Hepatocyte (in vitro differentiated cells): Measurements from ENCODE around the gene CD74. TPM values are rescaled to one million over a fixed set of nuclear protein-coding genes. Genes with fewer than 3 reads are reported as not detected.

Source experiments
- DNase-seq: peaks from one replicate; pipeline ENCODE4 v3.0.0-alpha.2; 2016; ENCODE audit warnings: low spot score
- H2AFZ ChIP-seq: fragments of 200-600 bp; sonication (generic); 2 replicates; pipeline ENCODE4 v1.6.0; 2016; ENCODE audit warnings: antibody characterized with exemption, mild to moderate bottlenecking
- H3K27ac ChIP-seq: fragments of 200-600 bp; sonication (generic); 2 replicates; pipeline ENCODE4 v1.5.1; 2016; ENCODE audit warnings: mild to moderate bottlenecking
- H3K27me3 ChIP-seq: fragments of 200-600 bp; sonication (generic); 2 replicates; pipeline ENCODE4 v1.6.1; 2016
- H3K36me3 ChIP-seq: fragments of 200-600 bp; sonication (generic); replicated peaks from 2 replicates; pipeline ENCODE4 v1.5.1; 2016; ENCODE audit warnings: low read depth; ENCODE audit not compliant: insufficient read depth
- H3K4me1 ChIP-seq: fragments of 200-600 bp; sonication (generic); 2 replicates; pipeline ENCODE4 v1.5.1; 2016; ENCODE audit warnings: mild to moderate bottlenecking, moderate library complexity; ENCODE audit not compliant: insufficient read depth
- H3K4me2 ChIP-seq: fragments of 200-600 bp; sonication (generic); 2 replicates; pipeline ENCODE4 v1.6.0; 2016
- H3K4me3 ChIP-seq: fragments of 200-600 bp; sonication (generic); 2 replicates; pipeline ENCODE4 v1.5.1; 2016; ENCODE audit warnings: mild to moderate bottlenecking
- H3K79me2 ChIP-seq: fragments of 200-600 bp; sonication (generic); 2 replicates; pipeline ENCODE4 v1.6.0; 2017; ENCODE audit warnings: mild to moderate bottlenecking
- H3K9me2 ChIP-seq: fragments of 200-600 bp; sonication (generic); replicated peaks from 2 replicates; pipeline ENCODE4 v1.6.0; 2017; ENCODE audit warnings: mild to moderate bottlenecking; ENCODE audit not compliant: insufficient read depth
- H3K9me3 ChIP-seq: fragments of 200-600 bp; sonication (generic); 2 replicates; pipeline ENCODE4 v1.5.1; 2016; ENCODE audit warnings: low read depth, mild to moderate bottlenecking
- H4K20me1 ChIP-seq: fragments of 200-600 bp; sonication (generic); 2 replicates; pipeline ENCODE4 v1.6.0; 2016; ENCODE audit warnings: mild to moderate bottlenecking; ENCODE audit not compliant: insufficient read depth, poor library complexity, severe bottlenecking
- EZH2 ChIP-seq: fragments of 200-600 bp; sonication (generic); IDR thresholded peaks from 2 replicates; pipeline ENCODE4 v1.6.1; 2016; ENCODE audit warnings: antibody characterized with exemption, mild to moderate bottlenecking, borderline replicate concordance
- EZH2phosphoT487 ChIP-seq: fragments of 200-600 bp; sonication (generic); IDR thresholded peaks from one replicate; pipeline ENCODE4 v1.6.1; 2018; ENCODE audit warnings: antibody characterized with exemption, mild to moderate bottlenecking, low read depth, moderate library complexity; ENCODE audit not compliant: unreplicated experiment, severe bottlenecking
- WGBS: methylation state at CpG from one replicate; pipeline ENCODE4 v1.1.6; 2016; ENCODE audit warnings: low lambda C conversion rate; ENCODE audit errors: missing lambda C conversion rate; 5-methylcytosine and 5-hydroxymethylcytosine counted together
- polyA plus RNA-seq: library from polyadenylated mRNA; unstranded; fragments of >200 nt; fragmentation: Nextera tagmentation; extraction: Ambion mirVana; gene quantifications from 2 replicates; pipeline ENCODE4 v1.2.1, GENCODE V29; 2016
- total RNA-seq: library from RNA; depleted of rRNA; stranded (reverse); fragments of >200 nt; gene quantifications from 2 replicates; pipeline ENCODE4 v1.2.3, GENCODE V29; 2014
- TF ChIP-seq, protein P1 (sequence below): fragments of 200-600 bp; sonication (generic); IDR thresholded peaks from 2 replicates; pipeline ENCODE4 v1.5.1; 2016; ENCODE audit warnings: antibody characterized with exemption, mild to moderate bottlenecking; ENCODE audit not compliant: poor library complexity

The CD74 gene
- total and polyA plus RNA-seq, 2 experiments from 2014 or later, result 57.2 to 107 TPM

- Histone ChIP-seq H3K4me2 (no peak overlapping the region), H3K79me2 (no peaks in the 10 kb centered on the region), H3K4me3 (no peak overlapping the region), H3K36me3 (no peaks in the 10 kb centered on the region), H3K27ac (no peak overlapping the region), H3K9me2 (no peaks in the 10 kb centered on the region), H3K4me1 (no peaks in the 10 kb centered on the region), H3K27me3 (no peaks in the 10 kb centered on the region), H3K9me3 (no peaks in the 10 kb centered on the region), H4K20me1 (no peaks in the 10 kb centered on the region), H2AFZ (no peak overlapping the region)
- TF ChIP-seq EZH2, result no peak
- TF ChIP-seq, protein P1, sequence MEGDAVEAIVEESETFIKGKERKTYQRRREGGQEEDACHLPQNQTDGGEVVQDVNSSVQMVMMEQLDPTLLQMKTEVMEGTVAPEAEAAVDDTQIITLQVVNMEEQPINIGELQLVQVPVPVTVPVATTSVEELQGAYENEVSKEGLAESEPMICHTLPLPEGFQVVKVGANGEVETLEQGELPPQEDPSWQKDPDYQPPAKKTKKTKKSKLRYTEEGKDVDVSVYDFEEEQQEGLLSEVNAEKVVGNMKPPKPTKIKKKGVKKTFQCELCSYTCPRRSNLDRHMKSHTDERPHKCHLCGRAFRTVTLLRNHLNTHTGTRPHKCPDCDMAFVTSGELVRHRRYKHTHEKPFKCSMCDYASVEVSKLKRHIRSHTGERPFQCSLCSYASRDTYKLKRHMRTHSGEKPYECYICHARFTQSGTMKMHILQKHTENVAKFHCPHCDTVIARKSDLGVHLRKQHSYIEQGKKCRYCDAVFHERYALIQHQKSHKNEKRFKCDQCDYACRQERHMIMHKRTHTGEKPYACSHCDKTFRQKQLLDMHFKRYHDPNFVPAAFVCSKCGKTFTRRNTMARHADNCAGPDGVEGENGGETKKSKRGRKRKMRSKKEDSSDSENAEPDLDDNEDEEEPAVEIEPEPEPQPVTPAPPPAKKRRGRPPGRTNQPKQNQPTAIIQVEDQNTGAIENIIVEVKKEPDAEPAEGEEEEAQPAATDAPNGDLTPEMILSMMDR, result no peak
- TF ChIP-seq EZH2phosphoT487, result no peak
- 89% methylated on average over 4 of the region's 4 CpGs for WGBS
- DNase-seq, result no peak
Measured at GRCh38 chr5:150406103-150406722, 6.5 kb downstream of the CD74 start.

DNA sequence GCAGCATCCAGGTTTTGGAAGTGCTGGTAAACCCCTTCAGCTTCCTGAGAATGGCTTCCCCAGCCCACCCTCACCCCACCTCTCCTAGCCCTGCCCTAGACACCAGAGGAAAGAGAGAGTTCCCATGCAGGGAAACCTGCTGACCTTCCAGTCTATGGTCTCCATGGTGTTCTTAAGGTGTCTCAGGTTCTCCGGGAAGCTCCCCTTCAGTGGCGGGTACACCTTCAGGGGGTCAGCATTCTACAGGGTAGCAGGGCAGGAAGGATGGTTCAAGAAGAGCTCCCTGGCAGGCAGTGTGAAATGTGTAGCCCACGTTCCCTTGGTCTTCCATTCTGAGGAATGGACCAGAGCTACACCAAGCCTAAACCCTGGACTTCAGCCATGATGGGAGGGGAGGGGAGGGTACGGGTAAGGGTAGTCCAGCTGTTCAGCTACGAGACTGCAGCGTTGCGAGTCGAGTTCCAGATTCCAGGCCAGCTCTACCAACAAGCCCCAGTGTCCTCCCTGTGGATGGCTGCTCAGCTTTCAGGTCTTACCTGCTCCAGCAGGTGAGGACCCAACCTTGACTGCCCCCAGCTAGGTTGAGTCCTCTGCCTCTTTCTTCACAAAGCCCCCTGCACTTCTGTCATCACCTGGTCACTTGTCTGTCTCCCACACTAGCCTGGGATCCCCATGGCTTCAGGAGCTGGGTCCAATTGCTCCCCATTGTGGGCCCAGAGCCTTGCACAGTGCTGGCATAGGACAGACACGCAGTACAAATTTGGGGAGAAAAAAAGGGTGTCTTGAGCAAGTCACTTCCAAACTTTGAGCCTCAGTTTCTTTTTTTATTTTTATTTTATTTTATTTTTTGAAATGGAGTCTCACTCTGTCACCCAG, 7.5 kb downstream of the CD74 start:
- WGBS, result 93% methylated on average over 7 of the region's 9 CpGs
- no peak overlapping the region for H3K27ac ChIP-seq
- no peaks in the 10 kb centered on the region for H3K36me3 ChIP-seq
- TF ChIP-seq EZH2, result no peak
- TF ChIP-seq, protein P1, result no peak
- no peak for TF ChIP-seq EZH2phosphoT487
- H3K9me2 ChIP-seq, result no peaks in the 10 kb centered on the region
- H3K27me3 ChIP-seq, result no peaks in the 10 kb centered on the region
- no peak for DNase-seq
- no peaks in the 10 kb centered on the region for H3K9me3 ChIP-seq
- no peak overlapping the region for H3K4me3 ChIP-seq
- H3K4me1 ChIP-seq, result no peaks in the 10 kb centered on the region
- no peak overlapping the region for H3K4me2 ChIP-seq
- no peak overlapping the region for H2AFZ ChIP-seq
- no peaks in the 10 kb centered on the region for H3K79me2 ChIP-seq
- H4K20me1 ChIP-seq, result no peaks in the 10 kb centered on the region

DNA sequence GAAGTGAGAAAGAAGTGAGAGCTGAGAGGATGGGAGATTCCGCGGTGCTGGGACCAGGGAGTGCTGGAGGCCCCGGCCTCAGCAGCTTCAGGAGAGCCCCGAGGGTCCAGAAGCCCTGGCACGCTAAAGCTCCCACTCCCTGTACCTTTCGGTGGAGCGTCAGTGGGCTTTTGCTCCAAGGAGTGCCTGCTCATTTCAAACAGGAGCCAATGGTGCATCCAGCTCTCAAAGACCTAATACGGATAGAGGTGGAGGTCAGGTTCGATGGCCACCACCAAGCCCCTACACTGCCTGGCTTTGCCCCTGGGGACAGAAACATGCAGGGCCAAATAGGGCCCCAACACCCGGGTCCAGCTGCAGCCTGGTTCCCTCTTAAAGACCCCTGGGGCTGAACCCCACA, 8.2 kb downstream of the CD74 start:
- DNase-seq, result no peak
- Histone ChIP-seq H2AFZ (no peak overlapping the region), H3K4me2 (no peak overlapping the region), H3K9me3 (no peaks in the 10 kb centered on the region), H3K79me2 (no peaks in the 10 kb centered on the region), H3K36me3 (no peaks in the 10 kb centered on the region), H3K4me1 (no peaks in the 10 kb centered on the region), H3K4me3 (no peak overlapping the region), H4K20me1 (no peaks in the 10 kb centered on the region), H3K27me3 (no peaks in the 10 kb centered on the region), H3K9me2 (no peaks in the 10 kb centered on the region), H3K27ac (no peak overlapping the region)
- TF ChIP-seq EZH2phosphoT487 (no peak), EZH2 (no peak)
- TF ChIP-seq, protein P1, result no peak
- 94% methylated on average over 10 of the region's 10 CpGs for WGBS
